Aorta (tissue), 5 donors: ENCODE data around the gene RSPRY1. TPM values are rescaled to one million over a fixed set of nuclear protein-coding genes. Genes with fewer than 3 reads are reported as not detected.
"Not testable (repeated sequence)": the region's sequence is repeated elsewhere in the genome, so short reads cannot be mapped to it uniquely, and the experiment has no call there.

Experiments used
- ATAC-seq: fragments of 200-7000 bp; cut with Tn5 transposase; one replicate; pipeline ENCODE4 v1.9.1; 2022; ENCODE audit warnings: moderate library complexity; ENCODE audit not compliant: low FRiP score
- DNase-seq, 2 donors: peaks; one replicate each; pipeline ENCODE4 v3.0.0-alpha.2; 2020
- H3K27ac ChIP-seq, 2 donors: one replicate each; pipeline ENCODE4 v1.5.1; 2013; ENCODE audit warnings: low read length in 2 of 2, mild to moderate bottlenecking in 2 of 2, moderate library complexity in 2 of 2, control low read depth in 1 of 2, inconsistent platforms in 1 of 2, low read depth in 1 of 2
- H3K27me3 ChIP-seq, 2 donors: one replicate each; pipeline ENCODE4 v1.6.1; 2013; ENCODE audit warnings: control low read depth in 1 of 2, low read length in 1 of 2, mild to moderate bottlenecking in 1 of 2, moderate library complexity in 1 of 2; ENCODE audit not compliant: insufficient read depth in 2 of 2, control insufficient read depth in 1 of 2
- H3K36me3 ChIP-seq, 2 donors: one replicate each; pipeline ENCODE4 v1.6.1; 2013; ENCODE audit warnings: control low read depth in 1 of 2, low read length in 1 of 2, mild to moderate bottlenecking in 1 of 2; ENCODE audit not compliant: insufficient read depth in 2 of 2, control insufficient read depth in 1 of 2
- H3K4me1 ChIP-seq, 2 donors: one replicate each; pipeline ENCODE4 v1.6.1; 2013; ENCODE audit warnings: low read length in 2 of 2, control low read depth in 1 of 2, mild to moderate bottlenecking in 1 of 2, moderate library complexity in 1 of 2; ENCODE audit not compliant: insufficient read depth in 2 of 2, control insufficient read depth in 1 of 2
- H3K4me3 ChIP-seq, 2 donors: one replicate each; pipeline ENCODE4 v1.5.1; 2013; ENCODE audit warnings: low read length in 2 of 2, control low read depth in 1 of 2, mild to moderate bottlenecking in 1 of 2
- H3K9me3 ChIP-seq: one replicate; pipeline ENCODE4 v1.6.1; 2013; ENCODE audit warnings: mild to moderate bottlenecking, low read length; ENCODE audit not compliant: control insufficient read depth
- WGBS, 2 donors: extraction: QIAGEN DNeasy Blood & Tissue Kit; methylation state at CpG; one replicate each; pipeline ENCODE4 v1.1.7; 2013; 5-methylcytosine and 5-hydroxymethylcytosine counted together
- intact Hi-C, 2 donors: fragments of 100-400 bp; cut with DNase I; formaldehyde crosslinking; loops; one replicate each; pipeline versions ENCODE4 v1.14.2 to v1.15.0; 2022
- polyA plus RNA-seq, 2 donors: library from polyadenylated mRNA; stranded (reverse); fragments of 200-250 nt; gene quantifications; one replicate each; pipeline ENCODE4 v1.2.3, GENCODE V29; 2013
- total RNA-seq, 2 donors: library from RNA; stranded (reverse); fragmentation: NEBNext Ultra II Directional; extraction: Animal tissue kit (Norgen Biotek cat#: 25700); gene quantifications; one replicate each; pipeline ENCODE4 v1.2.1, GENCODE V29; 2021
- donor health status: healthy with polysubstance abuse.
- donor health status: Bipolar disorder and iron deficiency.
- donor health status: DM: no; HTN: no; CAD: no.
- donor health status: DM: no; HTN: no; CAD: no.
- donor health status: DM: yes; HTN: yes; CAD: no.

RSPRY1 gene
- total and polyA plus RNA-seq, 4 donors = 10.4 to 32.5 (median 21.8) TPM

GRCh38 chr16:57271867-57272495 is 85.9 kb downstream of the RSPRY1 start:
- H3K36me3 ChIP-seq = no peaks in the 10 kb centered on the region
- 82 to 92% methylated on average over 5 of the region's 5 CpGs for WGBS, 2 donors
- H3K27me3 ChIP-seq = no peaks in the 10 kb centered on the region
- no peaks in the 10 kb centered on the region for H3K9me3 ChIP-seq
- DNase-seq (peak in 1 of 2 donors; percentile 42), ATAC-seq (no peak)
- H3K27ac ChIP-seq = no peak overlapping the region
- H3K4me1 ChIP-seq = no peaks in the 10 kb centered on the region
- H3K4me3 ChIP-seq = no peak overlapping the region
- intact Hi-C loops = no loop called here

GRCh38 chr16:57273359-57273758 is 87.2 kb downstream of the RSPRY1 start:
- Histone ChIP-seq H3K27me3 (no peaks in the 10 kb centered on the region), H3K36me3 (no peaks in the 10 kb centered on the region), H3K4me3 (no peak overlapping the region), H3K9me3 (no peaks in the 10 kb centered on the region), H3K27ac (no peak overlapping the region), H3K4me1 (no peaks in the 10 kb centered on the region)
- ATAC-seq (no peak), DNase-seq (peak in 1 of 2 donors; percentile 53)
- WGBS, 2 donors = 58 to 67% methylated on average over 1 of the region's 1 CpG
- intact Hi-C loops = no loop called here

GRCh38 chr16:57273826-57274225 is 87.7 kb downstream of the RSPRY1 start:
- no peak overlapping the region for H3K27ac ChIP-seq
- H3K4me3 ChIP-seq = no peak overlapping the region
- no peak for ATAC-seq
- H3K27me3 ChIP-seq = no peaks in the 10 kb centered on the region
- WGBS, 2 donors = 82 to 89% methylated on average over 5 of the region's 5 CpGs
- H3K4me1 ChIP-seq = no peaks in the 10 kb centered on the region
- intact Hi-C loops = no loop called here
- H3K36me3 ChIP-seq = no peaks in the 10 kb centered on the region
- no peaks in the 10 kb centered on the region for H3K9me3 ChIP-seq
- peak in 1 of 2 donors; percentile 17 for DNase-seq

- WGBS, 2 donors = 75 to 77% methylated on average over 5 of the region's 5 CpGs
- H3K4me1 ChIP-seq, H3K36me3 ChIP-seq, H3K9me3 ChIP-seq, H3K27ac ChIP-seq, H3K27me3 ChIP-seq, ATAC-seq, DNase-seq, H3K4me3 ChIP-seq, intact Hi-C loops: not testable (repeated sequence)
Observed at GRCh38 chr16:57275946-57276345, 89.8 kb downstream of the RSPRY1 start.

GRCh38 chr16:57276596-57276995 is 90.5 kb downstream of the RSPRY1 start:
- no peaks in the 10 kb centered on the region for H3K36me3 ChIP-seq
- H3K4me1 ChIP-seq = no peaks in the 10 kb centered on the region
- no peak overlapping the region for H3K27ac ChIP-seq
- ATAC-seq = peak; percentile 22
- H3K9me3 ChIP-seq = no peaks in the 10 kb centered on the region
- DNase-seq = peak in 1 of 2 donors; percentile 9
- no peaks in the 10 kb centered on the region for H3K27me3 ChIP-seq
- 76 to 77% methylated on average over 5 of the region's 5 CpGs for WGBS, 2 donors
- H3K4me3 ChIP-seq = no peak overlapping the region
- intact Hi-C loops = no loop called here

GRCh38 chr16:57277586-57277985 is 91.5 kb downstream of the RSPRY1 start:
- no peaks in the 10 kb centered on the region for H3K4me1 ChIP-seq
- H3K9me3 ChIP-seq = no peaks in the 10 kb centered on the region
- H3K4me3 ChIP-seq = no peak overlapping the region
- intact Hi-C loops = no loop called here
- no peaks in the 10 kb centered on the region for H3K27me3 ChIP-seq
- DNase-seq (peak in 1 of 2 donors; percentile 36), ATAC-seq (no peak)
- H3K27ac ChIP-seq = no peak overlapping the region
- 88 to 92% methylated on average over 1 of the region's 1 CpG for WGBS, 2 donors
- no peaks in the 10 kb centered on the region for H3K36me3 ChIP-seq

GRCh38 chr16:57278494-57278893 is 92.4 kb downstream of the RSPRY1 start:
- intact Hi-C loops = no loop called here
- no peak for ATAC-seq
- Histone ChIP-seq H3K27ac (no peak overlapping the region), H3K36me3 (no peaks in the 10 kb centered on the region), H3K4me1 (no peaks in the 10 kb centered on the region), H3K27me3 (no peaks in the 10 kb centered on the region), H3K9me3 (no peaks in the 10 kb centered on the region), H3K4me3 (no peak overlapping the region)
- WGBS, 2 donors = 69 to 74% methylated on average over 4 of the region's 4 CpGs
- peak in 1 of 2 donors; percentile 16 for DNase-seq

- 63 to 64% methylated on average over 7 of the region's 7 CpGs for WGBS, 2 donors
- peak in 1 of 2 donors; percentile 32 for DNase-seq
- ATAC-seq = no peak
- Histone ChIP-seq H3K4me1 (no peaks in the 10 kb centered on the region), H3K4me3 (no peak overlapping the region), H3K27ac (no peak overlapping the region), H3K27me3 (no peaks in the 10 kb centered on the region), H3K36me3 (no peaks in the 10 kb centered on the region), H3K9me3 (no peaks in the 10 kb centered on the region)
- intact Hi-C loops = no loop called here
Observed at GRCh38 chr16:57279780-57280638, 93.9 kb downstream of the RSPRY1 start.

- H3K4me3 ChIP-seq = no peak overlapping the region
- no peaks in the 10 kb centered on the region for H3K36me3 ChIP-seq
- 97% methylated on average over 3 of the region's 3 CpGs for WGBS, 2 donors
- H3K4me1 ChIP-seq = no peaks in the 10 kb centered on the region
- no peaks in the 10 kb centered on the region for H3K27me3 ChIP-seq
- peak in 1 of 2 donors; percentile 21 for DNase-seq
- ATAC-seq = no peak
- no peaks in the 10 kb centered on the region for H3K9me3 ChIP-seq
- intact Hi-C loops = no loop called here
- no peak overlapping the region for H3K27ac ChIP-seq
Observed at GRCh38 chr16:57281791-57282190, 95.7 kb downstream of the RSPRY1 start.
